OCI-LY7 (cell line): ENCODE measurements around the gene BCAS4. TPM values are rescaled to one million over a fixed set of nuclear protein-coding genes. Genes with fewer than 3 reads are reported as not detected.
"Not testable (repeated sequence)": the region's sequence is repeated elsewhere in the genome, so short reads cannot be mapped to it uniquely, and the experiment has no call there.

Experiments
- BruUV-seq: library from RNA; stranded (reverse); fragments of 400-500 nt; replicated peaks from 2 replicates; lab custom pipeline; 2021; lab: Mats Ljungman, UMichigan
- CTCF ChIA-PET: fragments of 300-600 bp; sonication (Branson Sonifier 250); formaldehyde crosslinking; loops from one replicate; lab custom pipeline; 2022; ENCODE audit warnings: antibody characterized with exemption; ENCODE audit not compliant: unreplicated experiment; lab: Charles Lee
- POLR2A ChIA-PET: fragments of 300-600 bp; sonication (Branson Sonifier 250); formaldehyde crosslinking; loops from one replicate; lab custom pipeline; 2022; ENCODE audit warnings: antibody characterized with exemption; lab: Charles Lee
- DNase-seq: peaks from one replicate; pipeline ENCODE4 v3.0.0-alpha.2; 2015; ENCODE audit warnings: low spot score
- H2AFZ ChIP-seq: fragments of 200-600 bp; sonication (generic), shearing (Covaris generic); 2 replicates; pipeline ENCODE4 v1.6.1; 2014; ENCODE audit warnings: mild to moderate bottlenecking, antibody characterized with exemption, low read length, moderate library complexity
- H3K27ac ChIP-seq: fragments of 200-600 bp; sonication (generic); 2 replicates; pipeline ENCODE4 v1.5.1; 2014; ENCODE audit warnings: mixed run types, low read depth, mild to moderate bottlenecking, moderate library complexity, low read length, inconsistent platforms; ENCODE audit not compliant: poor library complexity, severe bottlenecking
- H3K36me3 ChIP-seq: fragments of 200-600 bp; sonication (generic); 2 replicates; pipeline ENCODE4 v1.6.1; 2014; ENCODE audit warnings: mild to moderate bottlenecking, antibody characterized with exemption, low read length, moderate library complexity, mixed read lengths; ENCODE audit not compliant: insufficient read depth
- H3K4me1 ChIP-seq: fragments of 200-600 bp; sonication (generic); 2 replicates; pipeline ENCODE4 v1.5.1; 2014; ENCODE audit warnings: mild to moderate bottlenecking, low read length; ENCODE audit not compliant: insufficient read depth, poor library complexity, severe bottlenecking
- H3K4me2 ChIP-seq: fragments of 200-600 bp; sonication (generic); 2 replicates; pipeline ENCODE4 v1.6.1; 2014; ENCODE audit warnings: mild to moderate bottlenecking, low read length
- H3K4me3 ChIP-seq: fragments of 200-600 bp; sonication (generic); 2 replicates; pipeline ENCODE4 v1.5.1; 2014; ENCODE audit warnings: mild to moderate bottlenecking, low read depth, low read length; ENCODE audit not compliant: poor library complexity, severe bottlenecking
- H3K79me2 ChIP-seq: fragments of 200-600 bp; sonication (generic); 2 replicates; pipeline ENCODE4 v1.6.1; 2016; ENCODE audit warnings: low read depth, mild to moderate bottlenecking, low read length, moderate library complexity, mixed read lengths; ENCODE audit not compliant: insufficient read depth
- H3K9me2 ChIP-seq: fragments of 200-600 bp; sonication (generic); 2 replicates; pipeline ENCODE4 v1.6.1; 2016; ENCODE audit warnings: mild to moderate bottlenecking, low read length, mixed read lengths; ENCODE audit not compliant: insufficient read depth
- H3K9me3 ChIP-seq: fragments of 200-600 bp; sonication (generic); 2 replicates; pipeline ENCODE4 v1.6.1; 2014; ENCODE audit warnings: mild to moderate bottlenecking, mixed run types, low read length, mixed read lengths
- H4K20me1 ChIP-seq: fragments of 200-600 bp; sonication (generic); 2 replicates; pipeline ENCODE4 v1.6.1; 2014; ENCODE audit warnings: mild to moderate bottlenecking, antibody characterized with exemption, low read length, moderate library complexity, mixed read lengths; ENCODE audit not compliant: insufficient read depth
- EZH2phosphoT487 ChIP-seq: fragments of 200-600 bp; sonication (generic); IDR thresholded peaks from 2 replicates; pipeline ENCODE4 v1.6.1; 2018; ENCODE audit warnings: low read depth, borderline replicate concordance, mild to moderate bottlenecking, mixed run types, antibody characterized with exemption, low read length, moderate library complexity, mixed read lengths
- intact Hi-C: fragments of 100-400 bp; cut with micrococcal nuclease; formaldehyde crosslinking; loops from one replicate; pipeline ENCODE4 v1.10.0; 2022; ENCODE audit not compliant: unreplicated experiment
- total RNA-seq, 2 experiments: library from RNA; depleted of rRNA in 1 of 2; stranded (reverse); fragments of >200 nt in 1 of 2; shearing (Covaris generic) in 1 of 2; gene quantifications; 2 replicates each; pipeline ENCODE4 v1.2.3, GENCODE V29; 2014 to 2022
- TF ChIP-seq, protein P1 (sequence below): fragments of 200-600 bp; sonication (generic); conservative IDR thresholded peaks from 2 replicates; pipeline ENCODE4 v1.5.1; 2014; ENCODE audit warnings: mild to moderate bottlenecking, antibody characterized with exemption, low read length, moderate library complexity, mixed read lengths

BCAS4 gene
- total RNA-seq, 2 experiments from 2014 or later, result 173 to 181 TPM

- peaks cover 95% of the 10 kb centered on the region for H3K36me3 ChIP-seq
- no TSS peak for BruUV-seq
- no peak for DNase-seq
- no peaks in the 10 kb centered on the region for H3K79me2 ChIP-seq
- H3K9me3 ChIP-seq, result no peaks in the 10 kb centered on the region
- POLR2A ChIA-PET, result interaction anchor here (0.6 kb wide), 2 partner anchors 885 to 1287 kb away, joined by 3 read pairs; no protein-coding TSS in a partner anchor
- H2AFZ ChIP-seq, result no peak overlapping the region
- H3K9me2 ChIP-seq, result no peaks in the 10 kb centered on the region
- H3K4me1 ChIP-seq, result no peaks in the 10 kb centered on the region
- CTCF ChIA-PET, result interaction anchor here (0.6 kb wide), 1 partner anchor 244 kb away, joined by 3 read pairs; no protein-coding TSS in a partner anchor
- no peak overlapping the region for H3K4me3 ChIP-seq
- no peak overlapping the region for H3K27ac ChIP-seq
- TF ChIP-seq EZH2phosphoT487, result no peak
- no peak overlapping the region for H3K4me2 ChIP-seq
- no peaks in the 10 kb centered on the region for H4K20me1 ChIP-seq
- intact Hi-C loops, result no loop called here
Measured at GRCh38 chr20:50879649-50880550, 85.0 kb downstream of the BCAS4 start.

DNA sequence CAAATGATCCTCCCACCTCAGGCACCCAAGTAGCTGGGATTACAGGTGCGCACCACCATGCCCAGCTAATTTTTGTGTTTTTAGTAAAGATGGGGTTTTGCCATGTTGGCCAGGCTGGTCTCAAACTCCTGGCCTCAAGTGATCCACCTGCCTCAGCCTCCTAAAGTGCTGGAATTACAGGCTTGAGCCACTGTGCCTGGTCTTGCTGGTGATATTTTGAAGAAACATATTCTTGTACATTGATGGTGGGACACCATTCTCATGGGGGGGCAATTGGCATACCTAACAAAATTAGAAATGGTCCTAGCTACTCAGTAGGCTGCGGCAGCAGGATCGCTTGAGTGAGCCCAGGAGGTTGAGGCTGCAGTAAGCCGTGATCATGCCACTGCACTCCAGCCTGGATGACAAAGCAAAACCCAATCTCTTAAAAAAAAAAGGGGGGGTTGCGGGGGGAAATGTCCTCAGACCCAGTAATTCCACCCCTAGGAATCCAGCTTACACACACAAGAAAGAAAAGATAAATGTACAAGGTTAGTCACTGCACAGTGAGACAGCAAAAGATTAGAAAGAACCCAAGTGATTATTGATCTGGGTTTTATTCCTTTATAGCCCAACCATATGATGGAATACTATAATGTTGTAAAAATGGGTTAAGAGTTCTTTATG is 87.0 kb downstream of the BCAS4 start:
- H3K9me2 ChIP-seq, BruUV-seq, DNase-seq, H2AFZ ChIP-seq, H3K4me2 ChIP-seq, H3K4me1 ChIP-seq, H3K79me2 ChIP-seq, CTCF ChIA-PET, intact Hi-C loops, H3K9me3 ChIP-seq, H3K27ac ChIP-seq, H3K4me3 ChIP-seq, H4K20me1 ChIP-seq: not testable (repeated sequence)
- POLR2A ChIA-PET, result interaction anchor here (0.7 to 0.8 kb wide), 2 partner anchors 20 to 23 kb away, joined by 4 to 7 read pairs; no protein-coding TSS in a partner anchor
- peaks cover 76% of the 10 kb centered on the region for H3K36me3 ChIP-seq

- no peaks in the 10 kb centered on the region for H3K79me2 ChIP-seq
Measured at GRCh38 chr20:50883856-50884255, 89.0 kb downstream of the BCAS4 start.

More at GRCh38 chr20:50883856-50884255, 89.0 kb downstream of the BCAS4 start:
- H3K4me1 ChIP-seq, result no peaks in the 10 kb centered on the region
- H4K20me1 ChIP-seq, result no peaks in the 10 kb centered on the region
- POLR2A ChIA-PET, result no interaction called here
- no peak for DNase-seq
- H3K36me3 ChIP-seq, result peaks cover 74% of the 10 kb centered on the region
- no peaks in the 10 kb centered on the region for H3K9me3 ChIP-seq
- CTCF ChIA-PET, result interaction anchor here (0.6 kb wide), 1 partner anchor 33 kb away, joined by 7 read pairs; no protein-coding TSS in a partner anchor
- H2AFZ ChIP-seq, result no peak overlapping the region
- H3K9me2 ChIP-seq, result no peaks in the 10 kb centered on the region
- no peak overlapping the region for H3K4me2 ChIP-seq
- H3K27ac ChIP-seq, result no peak overlapping the region
- intact Hi-C loops, result loop anchor here (2.0 kb wide), 1 partner anchor 89 kb away; the partner anchor contains the start of gene BCAS4
- no TSS peak for BruUV-seq
- no peak overlapping the region for H3K4me3 ChIP-seq
- TF ChIP-seq EZH2phosphoT487, result no peak
- TF ChIP-seq, protein P1, sequence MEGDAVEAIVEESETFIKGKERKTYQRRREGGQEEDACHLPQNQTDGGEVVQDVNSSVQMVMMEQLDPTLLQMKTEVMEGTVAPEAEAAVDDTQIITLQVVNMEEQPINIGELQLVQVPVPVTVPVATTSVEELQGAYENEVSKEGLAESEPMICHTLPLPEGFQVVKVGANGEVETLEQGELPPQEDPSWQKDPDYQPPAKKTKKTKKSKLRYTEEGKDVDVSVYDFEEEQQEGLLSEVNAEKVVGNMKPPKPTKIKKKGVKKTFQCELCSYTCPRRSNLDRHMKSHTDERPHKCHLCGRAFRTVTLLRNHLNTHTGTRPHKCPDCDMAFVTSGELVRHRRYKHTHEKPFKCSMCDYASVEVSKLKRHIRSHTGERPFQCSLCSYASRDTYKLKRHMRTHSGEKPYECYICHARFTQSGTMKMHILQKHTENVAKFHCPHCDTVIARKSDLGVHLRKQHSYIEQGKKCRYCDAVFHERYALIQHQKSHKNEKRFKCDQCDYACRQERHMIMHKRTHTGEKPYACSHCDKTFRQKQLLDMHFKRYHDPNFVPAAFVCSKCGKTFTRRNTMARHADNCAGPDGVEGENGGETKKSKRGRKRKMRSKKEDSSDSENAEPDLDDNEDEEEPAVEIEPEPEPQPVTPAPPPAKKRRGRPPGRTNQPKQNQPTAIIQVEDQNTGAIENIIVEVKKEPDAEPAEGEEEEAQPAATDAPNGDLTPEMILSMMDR, result no peak
